Upper lobe of left lung (tissue), 4 donors: ENCODE data around the gene SULT2B1.

ENCODE experiments used
- CTCF ChIP-seq, 6 experiments: fragments of 450-650 bp in 4 of 6; fragments of 200-600 bp in 2 of 6; sonication (generic) in 2 of 6; IDR thresholded peaks; one replicate each; pipeline ENCODE4 v1.5.1; 2016 to 2019; ENCODE audit warnings: antibody characterized with exemption in 6 of 6
- EP300 ChIP-seq, 4 donors: sonication (generic); formaldehyde crosslinking; IDR thresholded peaks; one replicate each; pipeline ENCODE4 v1.5.1; 2017; ENCODE audit warnings: antibody characterized with exemption in 4 of 4, control low read depth in 2 of 4
- POLR2A ChIP-seq, 4 donors: fragments of 450-650 bp; IDR thresholded peaks; one replicate each; pipeline ENCODE4 v1.5.1; 2016 to 2017; ENCODE audit warnings: antibody characterized with exemption in 4 of 4, mild to moderate bottlenecking in 2 of 4

- TF ChIP-seq CTCF (IDR thresholded peaks at IDR 0.05): no peak
- no peak for TF ChIP-seq POLR2A (IDR thresholded peaks at IDR 0.05)
- no peak for TF ChIP-seq EP300 (IDR thresholded peaks at IDR 0.05)
Observed at GRCh38 chr19:48607359-48607755, 55.4 kb downstream of the SULT2B1 start.
